Body of pancreas (tissue), 4 donors: ENCODE data around the gene DGKA. TPM values are rescaled to one million over a fixed set of nuclear protein-coding genes. Genes with fewer than 3 reads are reported as not detected.

Experiments used
- ATAC-seq: fragments of 150-250 bp; one replicate; pipeline ENCODE4 v1.9.1; 2016
- DNase-seq, 4 donors: peaks; one replicate each; pipeline ENCODE4 v3.0.0-alpha.2; 2019
- H3K27ac ChIP-seq, 4 donors: fragments of 200-600 bp; sonication (generic); 1 replicate in 3 of 4; 2 replicates in 1 of 4; pipeline versions ENCODE4 v1.5.1 to v1.6.1; 2016 to 2019; ENCODE audit warnings: mild to moderate bottlenecking in 1 of 4, mixed read lengths in 1 of 4, moderate library complexity in 1 of 4
- H3K27me3 ChIP-seq, 2 donors: fragments of 200-600 bp; sonication (generic); one replicate each; pipeline ENCODE4 v1.6.0; 2016; ENCODE audit warnings: mild to moderate bottlenecking in 1 of 2
- H3K36me3 ChIP-seq, 2 donors: fragments of 200-600 bp; sonication (generic); replicated peaks in 1 of 2; 2 replicates each; pipeline ENCODE4 v1.5.1; 2016; ENCODE audit warnings: low read depth in 2 of 2; ENCODE audit not compliant: insufficient read depth in 1 of 2
- H3K4me1 ChIP-seq: fragments of 200-600 bp; sonication (generic); one replicate; pipeline ENCODE4 v1.6.0; 2016
- H3K4me3 ChIP-seq, 2 donors: fragments of 200-600 bp; sonication (generic); 1 replicate in 1 of 2; 2 replicates in 1 of 2; pipeline ENCODE4 v1.5.1; 2016 to 2019
- H3K9me3 ChIP-seq, 3 donors: fragments of 200-600 bp; sonication (generic); 1 replicate in 2 of 3; 2 replicates in 1 of 3; pipeline ENCODE4 v1.5.1; 2016
- CTCF ChIP-seq, 7 experiments: fragments of 450-650 bp in 4 of 7; fragments of 200-600 bp in 3 of 7; sonication (generic) in 3 of 7; IDR thresholded peaks; one replicate each; pipeline ENCODE4 v1.5.1; 2016 to 2019; ENCODE audit warnings: antibody characterized with exemption in 7 of 7
- POLR2A ChIP-seq, 3 donors: fragments of 450-650 bp; IDR thresholded peaks; one replicate each; pipeline ENCODE4 v1.6.1; 2016; ENCODE audit warnings: antibody characterized with exemption in 3 of 3, mild to moderate bottlenecking in 2 of 3
- WGBS, 2 donors: methylation state at CpG; one replicate each; pipeline ENCODE4 v1.1.5; 2017; 5-methylcytosine and 5-hydroxymethylcytosine counted together
- intact Hi-C: fragments of 100-400 bp; cut with DNase I; formaldehyde crosslinking; loops from one replicate; pipeline ENCODE4 v1.15.1; 2023
- total RNA-seq, 2 donors: library from RNA; depleted of rRNA; stranded (reverse); fragments of >200 nt; gene quantifications; one replicate each; pipeline ENCODE4 v1.1.0, GENCODE V29; 2016

Gene DGKA
- total RNA-seq, 2 donors from 2014 or later, result 33.3 to 128 TPM

- Histone ChIP-seq H3K4me3 (no peak overlapping the region), H3K27ac (no peak overlapping the region), H3K27me3 (no peaks in the 10 kb centered on the region), H3K9me3 (no peaks in the 10 kb centered on the region), H3K36me3 (peaks cover 14 to 23% of the 10 kb centered on the region in 2 donors), H3K4me1 (no peaks in the 10 kb centered on the region)
- 81 to 82% methylated on average over 3 of the region's 3 CpGs for WGBS, 2 donors
- DNase-seq (no peak), ATAC-seq (no peak)
- TF ChIP-seq CTCF (IDR thresholded peaks at IDR 0.05) (no peak), POLR2A (IDR thresholded peaks at IDR 0.05) (no peak)
- intact Hi-C loops, result no loop called here
These were observed 60.1 kb downstream of the DGKA start for GRCh38 chr12:55991110-55991509.

- 62 to 70% methylated on average over 4 of the region's 4 CpGs for WGBS, 2 donors
- no peaks in the 10 kb centered on the region for H3K9me3 ChIP-seq
- intact Hi-C loops, result no loop called here
- no peak for DNase-seq
- H3K4me1 ChIP-seq, result peaks cover 9% of the 10 kb centered on the region
- TF ChIP-seq POLR2A (IDR thresholded peaks at IDR 0.05) (no peak), CTCF (IDR thresholded peaks at IDR 0.05) (no peak)
- ATAC-seq, result no peak
- H3K27ac ChIP-seq, result no peak overlapping the region
- H3K4me3 ChIP-seq, result no peak overlapping the region
- H3K36me3 ChIP-seq, result peaks cover 8 to 19% of the 10 kb centered on the region in 2 donors
- no peaks in the 10 kb centered on the region for H3K27me3 ChIP-seq
These were observed 62.4 kb downstream of the DGKA start for GRCh38 chr12:55993230-55993853.

- TF ChIP-seq POLR2A (IDR thresholded peaks at IDR 0.05), result no peak
- no peak for TF ChIP-seq CTCF (IDR thresholded peaks at IDR 0.05)
- Histone ChIP-seq H3K4me3 (no peak overlapping the region), H3K4me1 (peaks cover 13% of the 10 kb centered on the region), H3K27ac (peak overlapping the region in 1 of 4 donors; percentile 93), H3K27me3 (no peaks in the 10 kb centered on the region), H3K36me3 (peaks cover 8 to 19% of the 10 kb centered on the region in 2 donors), H3K9me3 (no peaks in the 10 kb centered on the region)
- DNase-seq (no peak), ATAC-seq (no peak)
- intact Hi-C loops, result no loop called here
- 56 to 62% methylated on average over 8 of the region's 8 CpGs for WGBS, 2 donors
These were observed 64.4 kb downstream of the DGKA start for GRCh38 chr12:55995366-55995765.

DNA sequence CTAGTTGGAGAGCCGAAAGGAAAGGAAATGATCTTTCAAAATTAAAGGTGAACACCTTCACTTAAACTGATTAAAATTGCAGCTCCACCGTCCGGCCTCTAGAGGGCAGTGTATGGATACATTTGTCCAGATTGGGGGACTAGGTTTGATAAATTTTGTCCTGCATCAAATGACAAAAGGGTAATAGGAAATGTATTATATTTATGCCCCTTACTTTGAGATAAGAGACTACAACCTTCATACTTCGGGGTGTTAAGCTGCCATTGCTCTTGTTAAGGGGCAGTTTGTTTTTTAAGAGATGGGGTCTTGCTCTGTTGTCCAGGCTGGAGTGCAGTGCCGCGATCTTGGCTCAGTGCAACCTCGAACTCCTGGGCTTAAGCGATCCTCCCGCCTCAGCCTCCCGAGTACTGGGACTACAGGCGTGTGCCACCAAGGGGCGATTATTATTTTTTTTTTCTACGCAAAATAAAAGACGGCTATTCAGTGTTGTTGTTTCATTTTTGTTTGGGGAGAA is 65.3 kb downstream of the DGKA start:
- TF ChIP-seq CTCF (IDR thresholded peaks at IDR 0.05) (peak; percentile 83 to 98 (median 91)), POLR2A (IDR thresholded peaks at IDR 0.05) (no peak)
- Histone ChIP-seq H3K4me1 (peaks cover 15% of the 10 kb centered on the region), H3K27me3 (no peaks in the 10 kb centered on the region), H3K27ac (peak overlapping the region in 3 of 4 donors; percentile 77 to 93 (median 80)), H3K36me3 (peaks cover 8 to 12% of the 10 kb centered on the region in 2 donors), H3K9me3 (no peaks in the 10 kb centered on the region), H3K4me3 (peak overlapping the region; percentile 10 to 23)
- ATAC-seq (peak; percentile 61), DNase-seq (peak; percentile 62 to 75 (median 70))
- 11 to 13% methylated on average over 14 of the region's 14 CpGs for WGBS, 2 donors
- intact Hi-C loops, result no loop called here
